GM12873 (cell line): Measurements from ENCODE around the gene GNAS-AS1.

Experiments
- CTCF ChIP-seq: IDR thresholded peaks from 2 replicates; pipeline ENCODE4 v1.5.1; 2012; ENCODE audit warnings: low read depth, mild to moderate bottlenecking, moderate library complexity, low read length, control low read depth; ENCODE audit not compliant: insufficient read depth; ENCODE audit errors: missing control alignments

The GNAS-AS1 gene

GRCh38 chr20:58883241-58883691, 32.6 kb upstream of the GNAS-AS1 start:
- no peak for TF ChIP-seq CTCF

GRCh38 chr20:58882704-58883089, 32.0 kb upstream of the GNAS-AS1 start:
- TF ChIP-seq CTCF: no peak

- peak; percentile 38 for TF ChIP-seq CTCF
These were observed 30.5 kb upstream of the GNAS-AS1 start for GRCh38 chr20:58880994-58881752.

- no peak for TF ChIP-seq CTCF
These were observed 29.7 kb upstream of the GNAS-AS1 start for GRCh38 chr20:58880441-58880840.

GRCh38 chr20:58878399-58878798, 27.7 kb upstream of the GNAS-AS1 start:
- TF ChIP-seq CTCF: no peak

GRCh38 chr20:58877976-58878360, 27.3 kb upstream of the GNAS-AS1 start:
- no peak for TF ChIP-seq CTCF

- TF ChIP-seq CTCF: no peak
These were observed 26.6 kb upstream of the GNAS-AS1 start for GRCh38 chr20:58877050-58877975.
